HG03520 (cell line): ENCODE results near the gene CHST9.
"Not testable (repeated sequence)": the region's sequence is repeated elsewhere in the genome, so short reads cannot be mapped to it uniquely, and the experiment has no call there.

Experiments
- ATAC-seq: cut with Tn5 transposase; IDR thresholded peaks from one replicate; pipeline ENCODE4 v1.9.1; 2021; ENCODE audit warnings: mild to moderate bottlenecking, moderate library complexity; ENCODE audit not compliant: unreplicated experiment

The CHST9 gene

DNA sequence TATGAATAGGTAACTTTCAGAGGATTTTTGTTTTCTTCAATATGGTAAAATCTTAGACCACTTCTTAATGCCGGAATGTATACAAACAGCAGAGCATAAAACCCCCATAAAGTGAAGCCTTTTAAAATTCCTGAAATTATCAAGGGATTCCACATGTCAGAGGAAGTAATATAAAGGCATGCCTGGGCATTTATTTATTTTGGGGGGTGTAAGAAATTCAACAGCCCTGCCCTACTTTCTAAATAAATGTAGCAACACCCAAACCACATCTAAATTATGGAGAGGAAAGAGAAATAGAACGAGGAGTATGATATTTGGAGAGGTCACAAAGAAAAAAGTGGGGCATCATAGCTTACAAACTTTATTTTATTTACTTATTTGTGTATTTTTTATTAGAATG, 9.9 kb downstream of the CHST9 start:
- no peak for ATAC-seq

DNA sequence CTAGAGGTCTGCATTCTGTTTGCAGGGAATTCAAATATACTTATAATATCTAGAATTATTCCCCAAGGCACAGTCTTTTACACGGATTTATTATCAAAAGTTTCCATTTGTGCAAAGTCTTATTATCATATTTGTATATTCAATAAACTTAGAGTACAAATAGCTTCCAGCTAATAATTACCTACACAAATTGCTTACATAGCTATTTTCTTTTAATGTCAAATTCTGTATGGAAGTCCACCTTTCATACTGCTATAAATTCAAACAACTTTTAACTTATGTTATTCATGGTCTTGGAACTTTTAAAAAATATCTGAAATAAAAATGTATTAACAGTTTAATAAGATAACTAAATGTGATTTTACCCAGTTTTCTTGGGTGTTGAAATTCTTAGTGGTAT, 13.1 kb downstream of the CHST9 start:
- no peak for ATAC-seq

DNA sequence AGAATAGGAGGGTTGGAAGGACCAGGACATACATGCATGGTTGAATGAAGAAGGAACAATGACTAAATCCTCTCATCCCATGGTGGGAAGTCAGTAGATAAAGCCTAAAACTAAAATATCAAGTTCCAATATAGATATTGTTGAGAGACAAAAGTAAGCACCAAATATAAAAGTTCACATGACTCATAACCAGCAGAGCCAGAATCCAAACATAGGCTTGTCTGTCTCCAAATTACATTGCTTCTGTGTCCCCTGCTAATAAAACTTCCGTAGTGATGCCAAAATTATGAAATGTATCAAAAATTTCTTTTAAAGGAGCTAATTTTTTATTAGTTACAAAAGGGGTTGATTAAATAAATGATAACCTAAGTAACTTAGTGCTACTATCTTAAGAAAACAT, 19.7 kb downstream of the CHST9 start:
- no peak for ATAC-seq

DNA sequence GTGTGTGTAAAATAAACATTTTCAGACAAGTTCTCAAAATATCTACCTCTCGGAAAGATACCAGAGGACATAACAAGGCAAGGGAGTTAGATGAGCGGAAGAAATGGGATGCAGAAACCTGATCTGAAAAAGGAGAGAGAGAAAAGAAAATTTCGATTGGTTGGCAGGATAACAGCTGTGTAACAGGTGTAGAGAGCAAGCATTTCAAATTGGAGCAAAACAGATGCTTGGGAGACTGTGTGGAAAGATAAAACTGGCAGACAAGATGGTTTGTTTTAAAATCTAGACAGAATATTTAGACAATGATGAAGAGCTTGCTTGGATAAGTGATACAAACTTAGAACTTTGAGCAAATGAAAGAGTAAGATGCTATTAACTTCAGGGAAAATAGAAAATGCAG, 20.2 kb downstream of the CHST9 start:
- ATAC-seq = no peak

DNA sequence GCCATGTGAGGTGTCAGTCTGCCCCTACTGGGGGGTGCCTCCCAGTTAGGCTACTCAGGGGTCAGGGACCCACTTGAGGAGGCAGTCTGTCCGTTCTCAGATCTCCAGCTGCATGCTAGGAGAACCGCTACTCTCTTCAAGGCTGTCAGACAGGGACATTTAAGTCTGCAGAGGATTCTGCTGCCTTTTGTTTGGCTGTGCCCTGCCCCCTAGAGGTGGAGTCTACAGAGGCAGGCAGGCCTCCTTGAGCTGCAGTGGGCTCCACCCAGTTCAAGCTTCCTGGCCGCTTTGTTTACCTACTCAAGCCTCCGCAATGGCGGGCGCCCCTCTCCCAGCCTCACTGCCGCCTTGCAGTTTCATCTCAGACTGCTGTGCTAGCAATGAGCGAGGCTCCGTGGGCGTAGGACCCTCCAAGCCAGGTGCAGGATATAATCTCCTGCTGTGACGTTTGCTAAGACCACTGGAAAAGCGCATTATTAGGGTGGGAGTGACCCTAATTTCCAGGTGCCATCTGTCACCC, 21.9 kb downstream of the CHST9 start:
- ATAC-seq = not testable (repeated sequence)

DNA sequence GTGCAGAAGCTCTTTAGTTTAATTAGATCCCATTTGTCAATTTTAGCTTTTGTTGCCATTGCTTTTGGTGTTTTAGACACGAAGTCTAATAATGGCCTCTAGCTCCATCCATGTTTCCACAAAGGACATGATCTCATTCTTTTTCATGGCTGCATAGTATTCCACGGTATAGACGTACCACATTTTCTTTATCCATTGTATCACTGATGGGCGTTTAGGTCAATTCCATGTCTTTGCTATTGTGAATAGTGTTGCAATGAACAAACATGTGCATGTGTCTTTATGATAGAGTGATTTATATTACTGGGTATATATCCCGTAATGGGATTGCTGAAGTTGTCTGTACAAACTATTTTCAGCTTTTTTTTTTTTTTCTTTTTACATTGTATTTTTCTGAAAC, 35.9 kb downstream of the CHST9 start:
- ATAC-seq = not testable (repeated sequence)

DNA sequence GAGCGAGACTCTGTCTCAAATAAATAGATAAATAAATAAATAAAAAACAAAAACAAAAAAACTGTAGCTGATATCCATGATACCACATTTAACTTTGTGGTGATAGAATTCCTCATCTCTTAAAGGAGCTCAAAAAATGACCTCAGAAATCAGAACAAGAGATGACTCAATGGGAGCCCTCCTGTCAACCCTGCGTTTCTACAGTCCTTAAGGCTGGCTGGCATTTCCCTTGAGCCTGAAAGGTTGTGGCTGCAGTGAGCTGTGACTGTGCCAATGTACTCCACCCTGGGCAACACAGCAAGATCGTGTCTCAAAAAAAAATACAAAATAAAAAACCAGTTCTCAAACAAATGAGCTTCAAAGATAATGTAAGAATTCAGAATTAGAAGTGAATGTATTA, 40.4 kb downstream of the CHST9 start:
- no peak for ATAC-seq

DNA sequence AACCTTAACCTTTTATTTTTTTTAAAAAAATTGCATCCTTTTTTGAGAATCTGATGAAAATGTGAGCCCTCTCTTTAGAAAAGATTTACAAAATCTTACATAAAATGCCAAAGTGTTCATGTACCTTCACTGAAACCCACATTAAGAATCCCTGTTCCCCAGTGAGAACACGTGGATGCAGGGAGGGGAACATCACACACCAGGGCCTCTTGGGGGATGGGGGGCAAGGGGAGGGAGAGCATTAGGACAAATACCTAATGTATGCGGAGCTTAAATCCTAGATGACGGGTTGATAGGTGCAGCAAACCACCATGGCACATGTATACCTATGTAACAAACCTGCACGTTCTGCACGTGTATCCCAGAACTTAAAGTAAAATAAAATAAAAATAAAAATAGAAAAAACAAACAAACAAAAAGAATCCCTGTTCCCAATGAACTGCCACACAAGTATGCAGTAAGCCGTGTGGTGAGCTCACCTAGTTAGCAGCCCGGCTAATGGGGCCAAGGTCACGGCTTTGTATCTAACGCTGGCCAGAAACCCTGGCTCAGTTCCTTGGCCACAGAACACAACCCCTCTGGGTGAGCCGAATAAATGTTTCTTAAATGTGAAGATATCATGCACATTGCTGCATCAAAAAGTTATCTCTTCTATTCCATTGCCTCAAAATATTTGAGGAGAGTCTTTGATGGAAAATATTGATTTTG, 41.4 kb downstream of the CHST9 start:
- no peak for ATAC-seq

DNA sequence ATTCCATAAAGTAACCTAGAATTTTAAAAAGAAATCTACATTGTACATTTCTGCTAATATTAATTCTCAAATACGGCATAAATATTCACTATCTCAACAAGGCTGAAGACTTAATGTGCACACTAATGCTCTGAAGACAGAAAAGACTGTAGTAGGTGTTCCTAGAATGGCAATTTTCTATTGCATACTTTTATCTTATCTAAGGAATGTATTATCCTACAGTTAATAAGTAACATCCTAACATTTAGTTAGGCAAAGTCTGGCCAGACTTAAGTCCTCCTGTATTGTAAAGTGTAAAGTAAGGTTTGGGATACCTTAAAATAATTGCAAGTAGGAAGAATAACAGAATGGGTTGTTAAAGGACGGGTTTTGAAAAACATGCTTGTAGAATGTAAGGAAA, 42.2 kb downstream of the CHST9 start:
- ATAC-seq = no peak

DNA sequence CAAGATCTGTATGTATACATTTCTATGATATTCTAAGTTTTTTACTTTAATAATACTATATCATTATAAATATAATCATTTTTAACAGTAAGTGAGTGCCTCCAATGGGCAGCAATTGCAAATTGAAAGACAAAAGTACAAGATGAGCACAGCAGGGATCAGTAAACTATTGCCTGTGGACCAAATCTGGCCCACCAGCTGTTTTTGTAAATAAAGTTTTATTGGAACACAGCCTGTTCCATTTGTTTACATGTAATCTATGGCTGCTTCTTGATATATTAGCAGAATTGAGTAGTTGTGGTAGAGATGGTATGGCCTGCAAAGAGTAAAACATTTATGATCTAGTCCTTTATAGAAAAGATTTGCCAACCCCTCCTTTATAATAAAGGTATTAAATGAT, 43.2 kb downstream of the CHST9 start:
- ATAC-seq = no peak

DNA sequence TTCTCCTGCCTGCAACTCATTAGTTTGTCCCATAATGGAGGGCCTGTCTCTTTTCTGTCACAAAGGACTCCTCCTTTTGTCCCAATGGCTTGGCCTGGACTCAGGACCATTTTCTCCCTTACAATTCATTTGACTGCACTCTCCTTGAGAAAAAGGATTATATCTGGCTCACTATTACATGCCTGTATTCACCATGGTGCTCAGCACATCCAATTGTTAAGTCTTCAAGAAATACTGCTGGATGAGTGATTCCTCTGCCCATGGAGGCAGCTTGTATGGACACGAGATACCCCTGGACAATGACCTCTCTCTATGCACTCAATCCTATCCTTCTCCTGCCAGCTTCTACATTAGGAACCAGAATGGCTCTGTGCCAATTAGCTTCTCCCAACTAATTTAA, 47.0 kb downstream of the CHST9 start:
- no peak for ATAC-seq

DNA sequence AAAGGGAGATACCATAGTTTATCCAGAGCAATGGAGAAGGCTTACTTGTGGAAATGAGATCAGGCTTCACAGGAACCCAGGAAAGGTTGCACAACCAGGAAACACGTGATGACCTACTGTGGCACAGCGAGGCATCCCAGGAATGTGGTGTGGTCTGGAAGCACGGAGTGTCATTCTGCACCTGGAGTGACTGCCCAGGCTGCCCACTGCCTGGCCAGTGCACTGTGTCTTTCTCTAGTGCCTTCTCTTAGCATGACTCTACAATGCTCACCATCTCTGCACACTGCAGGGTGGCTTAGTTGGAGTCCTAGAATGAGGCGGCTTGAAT, 48.9 kb downstream of the CHST9 start:
- no peak for ATAC-seq

DNA sequence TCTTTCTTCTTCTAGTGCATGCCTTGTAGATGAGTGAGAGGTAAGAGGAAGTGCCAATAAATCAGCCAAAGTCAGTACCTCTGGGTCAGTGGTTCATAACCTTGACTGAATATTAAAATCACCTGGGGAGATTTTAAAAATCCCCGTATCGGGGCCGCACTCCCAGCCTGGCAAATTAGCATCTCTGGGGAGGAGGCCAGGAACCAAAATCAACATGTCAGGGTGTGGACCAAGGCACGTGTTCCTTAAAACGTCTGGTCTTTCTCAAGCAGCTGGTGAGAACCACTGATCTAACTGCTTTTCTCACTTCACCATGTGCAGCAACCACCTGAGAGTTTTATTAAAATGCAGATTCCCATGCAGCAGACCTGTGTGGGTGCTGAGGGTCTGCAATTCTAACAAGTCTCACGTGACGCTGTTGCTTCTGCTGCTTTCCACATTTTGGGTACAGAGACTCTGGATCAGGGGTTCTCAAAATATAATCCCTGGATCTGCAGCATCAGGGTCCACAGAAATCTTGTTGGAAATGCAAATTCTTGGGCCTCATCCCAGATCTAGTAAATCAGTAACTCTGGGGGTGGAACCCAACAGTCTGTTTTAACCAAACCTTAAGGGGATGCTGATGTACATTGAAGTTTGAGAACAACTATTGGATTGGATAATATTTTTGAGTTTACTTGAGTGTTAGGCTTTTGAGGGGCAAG, 49.5 kb downstream of the CHST9 start:
- no peak for ATAC-seq

DNA sequence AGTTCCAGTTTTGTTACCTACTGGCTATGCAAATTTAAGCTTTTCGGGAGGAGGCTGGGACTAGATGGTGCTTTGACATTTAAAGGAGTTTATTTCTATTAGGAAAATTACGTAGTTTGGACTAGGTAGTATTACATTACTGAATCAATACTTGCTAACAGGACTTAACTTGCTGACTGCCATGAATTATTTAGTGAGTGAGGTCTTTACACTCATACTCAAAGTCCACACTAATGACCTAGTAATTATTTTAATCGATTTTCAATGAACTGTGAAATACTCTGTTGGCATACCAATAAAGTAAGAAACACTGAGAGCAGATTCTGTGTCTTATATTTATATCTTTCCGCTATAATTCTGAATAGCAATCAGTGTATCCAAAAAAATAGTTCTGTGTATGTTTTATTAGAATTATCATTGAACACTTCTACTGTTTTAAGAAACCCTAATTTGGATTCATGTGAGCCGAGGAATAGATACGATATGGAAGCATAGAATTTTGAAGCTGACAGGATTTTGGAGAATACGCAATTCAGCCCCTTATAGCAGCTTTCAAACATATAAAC, 55.0 kb downstream of the CHST9 start:
- ATAC-seq = no peak

DNA sequence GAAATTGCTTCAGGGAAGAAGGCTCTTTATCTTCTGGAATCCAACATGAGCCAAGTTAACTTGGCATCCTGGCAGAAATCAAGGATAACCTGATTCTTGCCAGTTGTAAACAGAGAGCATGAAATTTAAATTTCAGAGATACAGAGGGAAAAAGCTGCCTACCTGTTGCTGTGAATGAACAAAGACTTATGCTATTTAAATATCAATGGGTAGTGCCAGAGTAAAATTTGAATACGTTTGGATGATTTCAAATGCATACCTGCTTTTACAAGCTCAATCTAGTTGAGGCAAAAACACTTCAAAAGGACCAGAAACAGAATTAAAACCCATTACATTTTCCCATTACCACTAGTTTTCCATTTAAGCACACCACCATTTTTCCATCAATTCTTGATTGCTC, 60.9 kb downstream of the CHST9 start:
- ATAC-seq = no peak

DNA sequence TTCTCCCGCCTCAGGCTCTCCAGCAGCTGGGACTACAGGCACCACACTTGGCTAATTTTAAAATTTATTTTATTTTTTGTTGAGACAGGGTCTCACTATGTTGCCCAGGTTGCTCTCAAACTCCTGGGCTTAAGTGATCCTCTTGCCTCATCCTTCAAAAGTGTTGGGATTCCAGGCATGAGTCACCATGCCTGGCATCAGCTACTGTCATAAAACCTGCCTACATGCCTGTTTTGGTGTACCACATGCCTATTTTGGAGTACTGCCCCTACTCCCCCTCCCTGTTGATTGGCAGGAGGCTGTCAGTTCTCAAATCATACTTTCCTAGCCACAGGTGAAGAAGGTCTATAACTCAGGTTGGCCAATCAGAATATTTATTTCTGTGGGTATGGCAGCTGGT, 64.0 kb downstream of the CHST9 start:
- ATAC-seq = no peak

DNA sequence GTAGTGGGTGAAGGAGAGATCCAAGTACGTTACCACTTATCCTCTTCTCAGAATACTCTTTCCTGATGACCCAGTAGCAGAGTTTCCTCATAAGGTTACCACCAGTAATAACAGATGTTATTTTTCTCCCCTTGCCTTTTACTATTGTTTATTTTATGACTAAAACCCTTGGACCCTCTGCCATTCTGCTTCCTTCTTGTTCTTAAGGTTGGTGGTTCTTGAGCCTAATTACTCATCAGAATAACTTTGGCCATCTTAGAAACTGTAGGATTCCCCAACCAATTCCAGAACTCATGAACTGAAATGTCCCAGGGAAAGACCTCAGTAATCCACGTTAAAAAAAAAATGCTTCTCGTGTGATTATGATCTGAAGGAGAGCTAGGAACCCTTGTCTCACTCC, 64.9 kb downstream of the CHST9 start:
- ATAC-seq = no peak

DNA sequence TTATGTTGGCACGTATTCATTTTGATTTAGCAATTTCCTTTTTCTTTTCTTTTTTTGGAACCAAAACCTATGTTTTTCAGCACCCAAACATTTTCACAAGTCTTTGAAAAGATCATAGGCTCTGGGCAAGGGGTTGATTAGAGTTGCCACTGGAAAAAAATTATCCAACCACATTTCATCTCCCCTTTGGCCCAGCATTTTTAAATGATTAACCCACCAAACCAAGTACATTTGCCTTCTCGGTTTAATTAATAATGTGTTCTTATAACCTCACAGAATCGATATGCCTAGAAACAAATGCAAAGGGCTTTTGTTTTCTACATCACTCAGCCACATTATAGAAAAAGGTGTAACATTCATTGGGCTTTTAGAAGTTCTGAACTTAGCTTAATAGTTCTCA, 66.1 kb downstream of the CHST9 start:
- no peak for ATAC-seq

DNA sequence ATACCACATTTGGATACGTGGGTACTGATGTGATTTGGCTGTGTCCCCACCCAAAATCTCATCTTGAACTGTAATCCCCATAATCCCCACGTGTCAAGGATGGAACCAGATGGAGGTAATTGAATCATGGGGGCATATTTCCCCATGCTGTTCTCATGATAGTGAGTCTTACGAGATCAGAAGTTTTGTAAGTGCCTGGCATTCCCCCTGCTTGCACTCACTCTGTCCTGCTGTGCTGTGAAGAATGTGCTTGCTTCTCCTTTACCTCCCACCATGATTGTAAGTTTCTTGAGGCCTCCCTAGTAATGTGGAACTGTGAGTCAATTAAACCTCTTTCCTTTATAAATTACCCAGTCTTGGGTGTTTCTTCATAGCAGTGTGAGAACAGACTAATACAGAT, 70.3 kb downstream of the CHST9 start:
- no peak for ATAC-seq

DNA sequence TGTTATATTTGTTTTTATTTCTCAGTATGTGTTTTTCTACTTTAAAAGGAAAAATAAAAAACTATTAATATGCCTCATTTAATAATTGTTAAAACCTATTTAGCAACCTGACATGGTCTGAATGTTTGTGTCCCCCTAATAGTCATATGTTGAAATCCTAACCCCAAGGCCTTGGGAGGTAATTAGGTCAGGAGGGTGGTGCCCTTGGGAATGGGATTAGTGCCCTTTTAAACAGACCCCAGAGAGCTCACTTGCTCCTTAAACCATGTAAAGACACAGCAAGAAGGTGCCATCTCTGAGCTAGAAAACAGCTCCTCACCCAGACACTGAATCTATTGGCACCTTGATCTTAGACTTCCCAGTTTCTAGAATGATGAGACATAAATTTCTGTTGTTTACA, 71.8 kb downstream of the CHST9 start:
- ATAC-seq = no peak

DNA sequence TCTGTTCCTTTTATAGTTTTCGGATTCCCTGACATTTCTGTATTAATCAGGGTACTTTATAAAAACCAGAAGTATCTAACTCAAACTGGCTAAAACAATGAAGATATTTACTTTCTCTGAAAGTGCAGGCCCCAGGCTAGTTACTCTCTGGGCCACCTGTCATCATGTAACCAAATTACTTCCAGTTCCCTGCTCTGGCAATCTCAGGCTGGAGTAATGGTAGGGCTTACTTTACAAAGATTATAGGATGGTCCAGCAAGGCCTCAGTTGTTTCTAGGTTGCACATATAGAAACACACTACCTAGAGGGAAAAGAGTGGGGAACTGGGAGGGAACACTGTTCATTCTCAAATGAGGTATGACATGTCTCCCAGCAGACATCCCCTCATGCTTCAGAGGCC, 74.8 kb downstream of the CHST9 start:
- ATAC-seq = no peak

DNA sequence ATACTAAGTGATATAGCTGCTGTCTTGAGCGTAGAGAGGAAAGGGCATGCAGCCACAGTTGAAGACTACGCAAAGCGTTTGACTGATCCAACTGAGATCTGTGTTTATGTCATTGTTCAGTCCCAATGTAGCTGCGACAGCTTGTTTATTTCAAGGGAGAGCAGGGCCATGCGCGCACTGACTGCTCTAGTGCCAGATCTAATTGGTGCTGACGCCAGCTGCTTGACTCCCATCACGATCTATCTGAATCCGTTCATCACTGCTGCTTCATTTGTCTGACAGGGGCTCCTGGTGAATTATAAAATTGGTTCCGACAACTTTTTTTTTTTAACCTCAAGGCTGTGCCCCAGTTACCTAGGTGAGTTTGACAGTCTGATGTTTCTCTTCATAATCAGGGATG, 75.7 kb downstream of the CHST9 start:
- ATAC-seq = no peak
